GM10248 (cell line): Measurements from ENCODE around the gene UCHL5.
A peak's percentile ranks its signal among the peaks of the same experiment; 100 is the strongest.

Experiments
- CTCF ChIA-PET: fragments of 300-600 bp; sonication (Branson Sonifier 250); formaldehyde crosslinking; extraction: SDS; loops from one replicate; lab custom pipeline; 2021; ENCODE audit warnings: antibody characterized with exemption; lab: Yijun Ruan, JAX
- POLR2A ChIA-PET: fragments of 350-650 bp; sonication (Branson Sonifier 250); formaldehyde crosslinking; extraction: SDS; loops from one replicate; lab custom pipeline; 2020; ENCODE audit warnings: antibody characterized with exemption; lab: Yijun Ruan, JAX
- DNase-seq: peaks from one replicate; pipeline ENCODE4 v3.0.0; 2012; ENCODE audit errors: extremely low spot score
- TF ChIP-seq, protein P1 (sequence below): IDR thresholded peaks from 2 replicates; pipeline ENCODE4 v1.5.1; 2012; ENCODE audit warnings: mild to moderate bottlenecking, low read depth; ENCODE audit errors: extremely low read depth, missing control alignments, control extremely low read depth

The UCHL5 gene

DNA sequence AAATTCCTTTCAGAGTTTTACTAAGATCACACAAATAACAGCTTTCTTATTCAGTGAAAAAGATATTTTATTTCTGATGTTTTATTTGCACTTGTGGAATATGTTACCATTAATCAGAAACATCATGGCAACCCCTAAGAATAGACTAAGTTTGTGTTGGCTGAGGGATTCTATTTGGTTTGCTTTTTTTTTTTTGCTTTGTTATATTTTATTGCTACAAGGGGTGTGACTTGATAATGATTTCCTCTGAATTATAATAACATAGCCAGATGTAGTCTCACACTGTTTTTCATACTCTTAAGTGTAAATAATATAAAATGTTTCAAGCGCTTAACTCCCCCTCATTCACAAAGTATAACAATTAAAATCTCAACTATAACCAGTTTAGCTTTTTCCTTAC lies 26.1 kb upstream of the UCHL5 start:
- ChIA-PET CTCF (interaction anchor here (1.1 to 1.8 kb wide), 5 partner anchors 9 to 37 kb away, joined by 4 to 5 read pairs (median 4); partner anchors contain the start of genes CDC73, RO60 and UCHL5), POLR2A (interaction anchor here (0.6 kb wide), 1 partner anchor 10 kb away, joined by 6 read pairs; no protein-coding TSS in a partner anchor)
- DNase-seq, result no peak
- TF ChIP-seq, protein P1, sequence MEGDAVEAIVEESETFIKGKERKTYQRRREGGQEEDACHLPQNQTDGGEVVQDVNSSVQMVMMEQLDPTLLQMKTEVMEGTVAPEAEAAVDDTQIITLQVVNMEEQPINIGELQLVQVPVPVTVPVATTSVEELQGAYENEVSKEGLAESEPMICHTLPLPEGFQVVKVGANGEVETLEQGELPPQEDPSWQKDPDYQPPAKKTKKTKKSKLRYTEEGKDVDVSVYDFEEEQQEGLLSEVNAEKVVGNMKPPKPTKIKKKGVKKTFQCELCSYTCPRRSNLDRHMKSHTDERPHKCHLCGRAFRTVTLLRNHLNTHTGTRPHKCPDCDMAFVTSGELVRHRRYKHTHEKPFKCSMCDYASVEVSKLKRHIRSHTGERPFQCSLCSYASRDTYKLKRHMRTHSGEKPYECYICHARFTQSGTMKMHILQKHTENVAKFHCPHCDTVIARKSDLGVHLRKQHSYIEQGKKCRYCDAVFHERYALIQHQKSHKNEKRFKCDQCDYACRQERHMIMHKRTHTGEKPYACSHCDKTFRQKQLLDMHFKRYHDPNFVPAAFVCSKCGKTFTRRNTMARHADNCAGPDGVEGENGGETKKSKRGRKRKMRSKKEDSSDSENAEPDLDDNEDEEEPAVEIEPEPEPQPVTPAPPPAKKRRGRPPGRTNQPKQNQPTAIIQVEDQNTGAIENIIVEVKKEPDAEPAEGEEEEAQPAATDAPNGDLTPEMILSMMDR, result no peak

GRCh38 chr1:193083365-193084088 lies 24.4 kb upstream of the UCHL5 start:
- ChIA-PET CTCF (interaction anchor here (1.0 to 1.9 kb wide), 5 partner anchors 11 to 38 kb away, joined by 3 to 5 read pairs (median 4); partner anchors contain the start of genes CDC73, GLRX2, RO60 and UCHL5), POLR2A (no interaction called here)
- TF ChIP-seq, protein P1, result no peak
- peak; percentile 21 for DNase-seq

- POLR2A ChIA-PET, result no interaction called here
- no peak for DNase-seq
- CTCF ChIA-PET, result interaction anchor here (1.3 kb wide), 1 partner anchor 9 kb away, joined by 4 read pairs; no protein-coding TSS in a partner anchor
- TF ChIP-seq, protein P1, result no peak
Observed at GRCh38 chr1:193079187-193079586, 20.0 kb upstream of the UCHL5 start.

- DNase-seq, result no peak
- TF ChIP-seq, protein P1, result no peak
- POLR2A ChIA-PET, result no interaction called here
- CTCF ChIA-PET, result interaction anchor here (1.4 kb wide), 1 partner anchor 21 kb away, joined by 3 read pairs; no protein-coding TSS in a partner anchor
Observed at GRCh38 chr1:193077991-193078390, 18.8 kb upstream of the UCHL5 start.

DNA sequence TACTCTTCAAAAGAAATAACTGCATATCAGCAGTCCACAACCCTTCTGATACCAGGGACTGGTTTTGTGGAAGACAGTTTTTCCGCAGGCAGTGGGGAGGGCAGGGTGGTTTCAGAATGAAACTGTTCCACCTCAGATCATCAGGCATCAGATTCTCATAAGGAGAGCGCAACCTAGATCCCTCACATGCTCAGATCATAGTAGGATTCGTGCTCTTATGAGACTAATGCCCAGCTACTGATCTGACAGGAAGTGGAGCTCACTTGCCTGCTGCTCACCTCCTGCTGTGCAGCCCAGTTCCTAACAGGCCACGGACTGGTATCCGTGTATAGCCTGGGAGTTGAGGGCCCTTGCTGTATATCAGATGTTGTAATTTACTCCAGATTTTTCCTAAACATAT lies 11.8 kb upstream of the UCHL5 start:
- DNase-seq, result no peak
- TF ChIP-seq, protein P1, result no peak
- ChIA-PET CTCF (interaction anchor here (1.1 to 3.6 kb wide), 7 partner anchors 12 to 555 kb away, joined by 3 to 21 read pairs (median 4); partner anchors contain the start of genes RO60 and UCHL5), POLR2A (interaction anchor here (1.0 kb wide), 1 partner anchor 12 kb away, joined by 3 read pairs; no protein-coding TSS in a partner anchor)

DNA sequence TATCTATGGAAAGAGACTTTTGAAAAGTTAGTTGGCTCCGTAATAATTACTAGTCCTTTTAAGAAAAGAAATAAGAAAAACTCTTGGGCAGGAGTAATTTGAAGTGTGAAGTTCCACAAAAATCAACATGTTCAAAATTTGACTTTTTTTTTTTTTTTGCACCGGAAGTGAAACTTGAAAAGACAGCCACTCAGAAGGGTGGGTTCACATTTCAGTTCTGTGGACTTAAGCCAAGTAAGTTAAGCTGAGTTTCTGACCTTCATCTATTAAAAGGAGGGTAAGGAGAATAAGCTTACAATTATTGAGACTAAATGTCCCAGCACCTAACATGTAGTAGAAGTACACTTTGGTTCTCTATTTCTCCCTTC lies 11.2 kb upstream of the UCHL5 start:
- TF ChIP-seq, protein P1, result no peak
- DNase-seq, result no peak
- CTCF ChIA-PET, result interaction anchor here (0.9 to 3.6 kb wide), 9 partner anchors 10 to 555 kb away, joined by 3 to 21 read pairs (median 4); partner anchors contain the start of genes RO60 and UCHL5
- POLR2A ChIA-PET, result interaction anchor here (1.0 kb wide), 1 partner anchor 12 kb away, joined by 3 read pairs; no protein-coding TSS in a partner anchor
